HG02642 (cell line): ENCODE measurements around the gene R3HDM1.

ENCODE experiments used
- ATAC-seq: cut with Tn5 transposase; IDR thresholded peaks from one replicate; pipeline ENCODE4 v1.9.1; 2021; ENCODE audit warnings: mild to moderate bottlenecking; ENCODE audit not compliant: unreplicated experiment, poor library complexity

R3HDM1 gene

DNA sequence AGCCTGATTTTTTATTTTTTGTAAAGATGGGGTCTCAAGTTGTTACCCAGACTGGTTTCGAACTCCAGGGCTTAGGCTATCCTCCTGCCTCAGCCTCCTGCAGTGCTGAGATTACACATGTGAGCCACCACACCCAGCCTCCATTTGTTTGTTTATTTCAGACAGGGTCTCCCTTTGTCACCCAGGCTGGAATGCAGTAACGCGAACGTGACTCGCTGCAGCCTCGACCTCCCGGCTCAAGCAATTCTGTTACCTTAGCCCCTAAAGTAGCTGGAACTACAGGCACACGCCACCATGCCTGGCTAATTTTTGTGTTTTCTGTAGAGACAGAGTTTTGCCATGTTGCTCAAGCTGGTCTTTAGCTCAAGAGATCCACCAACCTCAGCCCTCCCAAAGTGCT is 237.6 kb downstream of the R3HDM1 start:
- no peak for ATAC-seq

DNA sequence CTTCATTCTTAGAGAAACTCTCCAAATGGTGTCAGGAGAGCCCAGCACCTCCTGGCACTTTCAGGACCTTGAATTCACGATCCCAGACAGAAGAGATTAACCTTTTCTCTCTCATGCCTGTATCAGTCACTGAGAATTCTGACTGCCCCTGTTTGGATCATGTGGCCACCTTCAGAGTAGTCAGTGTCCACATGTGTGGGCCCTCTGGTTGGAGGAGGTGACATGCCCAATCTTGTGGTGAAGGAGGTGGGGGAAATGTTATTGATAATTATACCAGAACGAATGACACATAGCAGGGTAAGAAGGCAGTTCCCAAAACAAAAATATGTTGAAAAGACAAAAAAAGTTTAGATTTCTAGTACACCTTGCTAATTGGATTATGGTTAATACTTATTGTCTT is 242.0 kb downstream of the R3HDM1 start:
- no peak for ATAC-seq

DNA sequence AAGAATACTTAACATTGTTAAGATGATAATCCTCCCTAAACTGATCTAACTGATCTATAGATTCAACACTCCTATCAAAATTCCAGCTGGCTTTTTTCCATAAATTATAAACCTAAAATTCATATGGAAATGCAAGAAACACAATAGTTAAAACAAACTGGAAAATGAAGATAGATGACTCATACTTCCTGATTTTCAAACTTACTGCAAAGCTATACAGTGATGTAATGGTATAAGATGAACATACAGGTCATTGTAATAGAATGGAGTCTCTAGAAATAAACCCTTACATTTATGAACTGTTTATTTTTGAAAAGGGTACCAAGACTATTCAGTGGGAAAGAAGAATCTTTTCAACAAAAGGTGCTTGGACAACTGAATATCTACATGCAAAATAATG is 242.6 kb downstream of the R3HDM1 start:
- no peak for ATAC-seq
